Heart left ventricle (tissue), 16 donors: ENCODE measurements around the gene MAPK8IP3. TPM values are rescaled to one million over a fixed set of nuclear protein-coding genes. Genes with fewer than 3 reads are reported as not detected.

ENCODE experiments used
- ATAC-seq, 4 donors: fragments of 200-7000 bp; cut with Tn5 transposase; one replicate each; pipeline ENCODE4 v1.9.1; 2020 to 2022; ENCODE audit warnings: moderate library complexity in 4 of 4, mild to moderate bottlenecking in 3 of 4, moderate number of reproducible peaks in 1 of 4
- DNase-seq, 5 donors: peaks; one replicate each; pipeline ENCODE4 v3.0.0-alpha.2; 2020
- H3K27ac ChIP-seq, 12 donors: fragments of 200-600 bp; sonication (generic) in 4 of 12; one replicate each; pipeline versions ENCODE4 v1.5.0 to v1.8.0; 2016 to 2022; ENCODE audit warnings: mild to moderate bottlenecking in 2 of 12
- H3K27me3 ChIP-seq, 9 donors: fragments of 200-600 bp; sonication (generic) in 2 of 9; one replicate each; pipeline versions ENCODE4 v1.5.1 to v1.8.0; 2016 to 2022; ENCODE audit warnings: mild to moderate bottlenecking in 3 of 9
- H3K36me3 ChIP-seq, 9 donors: fragments of 200-600 bp; sonication (generic) in 2 of 9; one replicate each; pipeline versions ENCODE4 v1.5.0 to v1.8.0; 2018 to 2022; ENCODE audit warnings: mild to moderate bottlenecking in 2 of 9
- H3K4me1 ChIP-seq, 12 donors: fragments of 200-600 bp; sonication (generic) in 4 of 12; one replicate each; pipeline versions ENCODE4 v1.5.0 to v1.8.0; 2016 to 2022; ENCODE audit warnings: mild to moderate bottlenecking in 3 of 12
- H3K4me3 ChIP-seq, 12 donors: fragments of 200-600 bp; sonication (generic) in 4 of 12; one replicate each; pipeline versions ENCODE4 v1.5.0 to v1.8.0; 2017 to 2022; ENCODE audit warnings: mild to moderate bottlenecking in 9 of 12, moderate library complexity in 4 of 12
- H3K9me3 ChIP-seq, 12 donors: fragments of 200-600 bp; sonication (generic) in 4 of 12; one replicate each; pipeline versions ENCODE4 v1.5.0 to v1.8.0; 2016 to 2022; ENCODE audit warnings: mild to moderate bottlenecking in 1 of 12
- CTCF ChIP-seq, 12 donors: fragments of 200-600 bp; sonication (generic) in 4 of 12; IDR thresholded peaks; one replicate each; pipeline versions ENCODE4 v1.5.0 to v1.8.0; 2018 to 2022; ENCODE audit warnings: antibody characterized with exemption in 12 of 12, mild to moderate bottlenecking in 5 of 12
- POLR2A ChIP-seq, 2 donors: fragments of 450-650 bp; IDR thresholded peaks; one replicate each; pipeline ENCODE4 v1.6.1; 2017; ENCODE audit warnings: antibody characterized with exemption in 2 of 2, mild to moderate bottlenecking in 2 of 2, moderate library complexity in 2 of 2
- WGBS, 4 donors: extraction: QIAGEN DNeasy Blood & Tissue Kit in 2 of 4; methylation state at CpG; one replicate each; pipeline versions ENCODE4 v1.1.5 to v1.1.7; 2013 to 2018; 5-methylcytosine and 5-hydroxymethylcytosine counted together
- intact Hi-C, 10 donors: fragments of 100-400 bp; cut with DNase I; formaldehyde crosslinking; loops; one replicate each; pipeline versions ENCODE4 v1.11.1 to v1.14.2; 2022
- polyA plus RNA-seq, 2 donors: library from polyadenylated mRNA; stranded (reverse); fragments of 200-250 nt; gene quantifications; one replicate each; pipeline ENCODE4 v1.2.3, GENCODE V29; 2013
- total RNA-seq, 9 donors: library from RNA; depleted of rRNA in 2 of 9; stranded (reverse); fragments of >200 nt in 2 of 9; fragmentation: NEBNext Ultra II Directional in 3 of 9; extraction: Animal tissue kit (Norgen Biotek cat#: 25700) in 3 of 9; gene quantifications; one replicate each; pipeline versions ENCODE4 v1.1.0 to v1.2.4, GENCODE V29; 2016 to 2023
- donor health status: ischemic (EF 13 %, LVEDD 7.1; RV severe dilation, severe dysfunction).
- donor health status: healthy with polysubstance abuse.
- donor health status: DM: no; HTN: yes; CAD: no.
- donor health status: DM: no; HTN: no; CAD: no.
- donor health status: ischemic (EF 25% LVEDD 6.9; RV normal size, moderate dysfunction).
- donor health status: ischemic (EF 25% LVEDD 5.7; RV mildly dilated, moderate dysfunction).
- donor health status: healthy.
- donor health status: DM: yes; HTN: yes; CAD: no.
- donor health status: ischemic (EF 35%, LVEDD 5.7; RV mildly dilated, moderate dysfunction).
- donor health status: nonischemic (EF 11% LVEDD 7.7; RV severe dilation, severe dysfunction).
- donor health status: DM: yes; HTN: yes; CAD: no.
- donor health status: PGD.
- donor health status: ischemic (EF 29% LVEDD 5.4; RV normal size, mild dysfunction).
- donor health status: nonischemic (EF 23%, LVEDD 6.1; RV moderate dilation, normal function).

Gene MAPK8IP3
- total and polyA plus RNA-seq, 11 donors = 29.5 to 71.3 (median 63.1) TPM

GRCh38 chr16:1763521-1764511, 57.8 kb downstream of the MAPK8IP3 start:
- H3K27ac ChIP-seq = no peak overlapping the region
- TF ChIP-seq POLR2A (IDR thresholded peaks at IDR 0.05) = no peak
- peak in 9 of 12 donors; percentile 11 to 47 (median 30) for TF ChIP-seq CTCF (IDR thresholded peaks at IDR 0.05)
- H3K4me1 ChIP-seq = no peaks in the 10 kb centered on the region
- intact Hi-C loops = no loop called here
- no peaks in the 10 kb centered on the region for H3K9me3 ChIP-seq
- DNase-seq (no peak), ATAC-seq (peak in 1 of 4 donors; percentile 7)
- no peak overlapping the region for H3K4me3 ChIP-seq
- 73 to 80% (median 80%) methylated on average over 59 to 81 of the region's 81 CpGs for WGBS, 4 donors
- H3K36me3 ChIP-seq = peaks cover 0 to 95% (median 85%) of the 10 kb centered on the region in 9 donors
- no peaks in the 10 kb centered on the region for H3K27me3 ChIP-seq

GRCh38 chr16:1764971-1765370, 59.0 kb downstream of the MAPK8IP3 start:
- Histone ChIP-seq H3K4me1 (peaks cover 0 to 5% (median 2%) of the 10 kb centered on the region in 12 donors), H3K4me3 (no peak overlapping the region), H3K9me3 (no peaks in the 10 kb centered on the region), H3K27me3 (no peaks in the 10 kb centered on the region), H3K27ac (no peak overlapping the region), H3K36me3 (peaks cover 0 to 95% (median 82%) of the 10 kb centered on the region in 9 donors)
- no peak for TF ChIP-seq POLR2A (IDR thresholded peaks at IDR 0.05)
- no peak for TF ChIP-seq CTCF (IDR thresholded peaks at IDR 0.05)
- intact Hi-C loops = no loop called here
- WGBS, 4 donors = 93 to 94% (median 93%) methylated on average over 12 to 21 of the region's 21 CpGs
- DNase-seq = no peak
- ATAC-seq = no peak

DNA sequence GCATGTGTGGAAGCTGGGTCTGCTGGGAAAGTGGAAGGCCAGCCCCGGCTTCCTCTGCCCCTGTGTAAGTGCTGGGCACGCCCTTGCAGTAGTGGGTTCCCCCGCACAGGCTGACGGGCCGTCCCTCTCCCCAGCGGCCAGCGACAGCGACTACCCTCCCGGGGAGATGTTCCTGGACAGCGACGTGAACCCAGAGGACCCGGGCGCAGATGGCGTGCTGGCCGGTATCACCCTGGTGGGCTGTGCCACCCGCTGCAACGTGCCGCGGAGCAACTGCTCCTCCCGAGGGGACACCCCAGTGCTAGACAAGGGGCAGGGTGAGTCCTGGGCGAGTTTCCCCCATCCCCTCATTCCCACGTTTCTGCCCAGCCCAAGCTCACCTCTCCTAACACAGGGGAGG, 59.8 kb downstream of the MAPK8IP3 start:
- intact Hi-C loops = no loop called here
- H3K4me1 ChIP-seq = peaks cover 2 to 14% (median 11%) of the 10 kb centered on the region in 12 donors
- no peak overlapping the region for H3K27ac ChIP-seq
- no peak overlapping the region for H3K4me3 ChIP-seq
- no peak for ATAC-seq
- no peak for DNase-seq
- H3K9me3 ChIP-seq = no peaks in the 10 kb centered on the region
- no peaks in the 10 kb centered on the region for H3K27me3 ChIP-seq
- H3K36me3 ChIP-seq = peaks cover 0 to 87% (median 74%) of the 10 kb centered on the region in 9 donors
- no peak for TF ChIP-seq CTCF (IDR thresholded peaks at IDR 0.05)
- TF ChIP-seq POLR2A (IDR thresholded peaks at IDR 0.05) = no peak
- WGBS, 4 donors = 91 to 99% (median 94%) methylated on average over 10 to 22 of the region's 22 CpGs

GRCh38 chr16:1766231-1766630, 60.2 kb downstream of the MAPK8IP3 start:
- Histone ChIP-seq H3K27ac (no peak overlapping the region), H3K9me3 (no peaks in the 10 kb centered on the region), H3K36me3 (peaks cover 0 to 83% (median 70%) of the 10 kb centered on the region in 9 donors), H3K27me3 (no peaks in the 10 kb centered on the region), H3K4me1 (peaks cover 2 to 15% (median 11%) of the 10 kb centered on the region in 12 donors), H3K4me3 (no peak overlapping the region)
- no peak for DNase-seq
- 93 to 94% (median 93%) methylated on average over 13 to 19 of the region's 19 CpGs for WGBS, 4 donors
- intact Hi-C loops = no loop called here
- TF ChIP-seq CTCF (IDR thresholded peaks at IDR 0.05) (no peak), POLR2A (IDR thresholded peaks at IDR 0.05) (no peak)
- no peak for ATAC-seq
